HG02642 (cell line): ENCODE data around the gene ALDH4A1.

ENCODE experiments used
- ATAC-seq: cut with Tn5 transposase; IDR thresholded peaks from one replicate; pipeline ENCODE4 v1.9.1; 2021; ENCODE audit warnings: mild to moderate bottlenecking; ENCODE audit not compliant: unreplicated experiment, poor library complexity

The ALDH4A1 gene

GRCh38 chr1:18940303-18941020 is 38.1 kb upstream of the ALDH4A1 start:
- ATAC-seq: no peak

DNA sequence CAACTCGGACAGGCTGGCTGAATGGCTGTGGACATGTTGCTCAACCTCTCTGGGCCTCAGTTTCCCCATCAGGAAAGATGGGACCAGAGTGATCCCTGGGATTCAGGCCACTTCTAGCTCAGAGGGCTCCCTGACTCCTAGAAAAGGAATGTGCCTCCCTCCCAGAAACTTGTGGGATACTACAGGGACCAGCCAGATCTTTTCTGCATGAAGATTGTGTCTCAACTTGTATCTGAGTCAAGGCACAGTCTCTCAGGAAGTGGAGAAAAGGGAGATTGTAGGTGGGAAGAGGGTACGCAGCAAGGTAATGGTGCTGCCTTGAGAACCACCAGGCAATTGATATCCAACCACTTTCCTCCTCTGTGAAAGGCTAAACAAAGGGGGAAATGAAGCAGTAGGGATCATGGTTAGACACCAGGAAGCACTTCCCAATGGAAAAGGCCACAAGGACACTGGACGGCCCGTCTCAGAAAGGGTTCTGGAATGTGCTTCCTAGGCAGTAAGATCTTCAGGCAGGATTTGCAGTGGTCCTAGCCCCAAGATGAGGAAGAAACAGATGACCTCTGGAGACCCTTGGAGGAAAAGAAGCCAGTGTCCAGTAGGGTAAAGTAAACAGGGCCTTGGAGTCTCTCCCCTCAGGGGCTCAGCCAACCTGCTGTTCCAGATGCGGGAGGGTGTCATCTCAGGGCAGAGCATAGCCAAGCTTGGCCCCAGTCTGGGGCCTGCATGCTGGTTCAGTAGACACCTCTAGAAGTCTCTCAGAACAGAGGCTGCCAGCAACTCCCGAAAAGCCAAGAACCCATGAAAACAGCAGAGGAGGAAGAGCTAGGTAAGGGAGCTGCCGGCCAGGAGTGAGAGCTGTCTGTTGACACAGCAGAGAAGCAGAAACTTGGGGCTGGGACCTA is 37.3 kb upstream of the ALDH4A1 start:
- ATAC-seq: no peak

DNA sequence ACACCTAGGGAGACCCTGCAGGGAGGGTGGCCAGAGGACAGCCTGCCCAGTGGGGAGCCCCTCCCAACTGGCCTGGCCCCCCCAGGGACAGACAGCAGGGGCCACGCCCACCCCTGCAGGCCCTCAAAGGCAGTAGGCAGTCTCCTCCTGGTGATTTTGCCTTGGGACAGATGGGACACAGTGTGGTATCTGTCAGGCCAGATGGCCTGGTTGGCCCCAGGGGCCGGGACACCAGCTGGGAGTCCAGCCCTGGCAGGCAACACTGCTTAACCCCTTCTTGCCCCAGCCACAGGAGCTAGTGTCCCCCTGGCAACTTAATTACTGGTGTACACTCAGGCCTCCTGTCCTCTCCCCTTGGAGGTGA is 36.3 kb upstream of the ALDH4A1 start:
- ATAC-seq: no peak

GRCh38 chr1:18938008-18938706 is 35.8 kb upstream of the ALDH4A1 start:
- ATAC-seq: no peak

- no peak for ATAC-seq
These were observed 35.2 kb upstream of the ALDH4A1 start for GRCh38 chr1:18937539-18937938.

DNA sequence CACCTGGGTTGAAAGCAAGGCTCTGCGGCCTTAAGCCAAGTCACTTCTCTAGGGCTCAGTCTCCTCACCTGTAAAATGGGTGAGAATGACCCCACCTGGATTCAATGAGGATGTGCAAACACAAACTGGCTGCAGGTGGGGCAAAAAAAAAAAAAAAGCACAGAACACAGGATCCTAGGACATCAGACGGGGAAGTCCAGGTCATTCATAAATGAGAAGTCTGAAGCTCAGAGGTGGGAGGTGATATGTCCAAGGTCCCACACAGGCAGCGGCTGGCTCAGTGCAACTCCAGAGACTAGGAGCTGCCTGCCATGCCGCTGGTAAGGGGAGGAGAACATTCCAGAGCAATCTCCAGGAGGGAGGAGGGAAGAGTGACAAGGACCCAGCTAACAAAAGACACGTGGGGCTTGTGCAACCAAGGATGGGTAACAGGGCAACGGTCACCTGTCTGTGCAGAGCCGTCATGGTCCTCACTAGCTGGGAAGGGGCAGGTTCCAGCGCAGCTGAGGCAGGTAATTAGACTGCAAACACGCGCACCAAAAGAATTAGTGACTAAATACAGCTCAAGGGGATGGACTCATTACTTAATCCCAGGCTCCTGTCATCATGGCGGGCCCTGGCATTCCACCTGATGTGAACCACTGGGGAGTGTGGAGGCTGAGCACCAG is 34.6 kb upstream of the ALDH4A1 start:
- no peak for ATAC-seq

GRCh38 chr1:18936471-18936813 is 34.1 kb upstream of the ALDH4A1 start:
- ATAC-seq: no peak

- no peak for ATAC-seq
These were observed 32.0 kb upstream of the ALDH4A1 start for GRCh38 chr1:18934205-18935000.

- ATAC-seq: no peak
These were observed 30.5 kb upstream of the ALDH4A1 start for GRCh38 chr1:18932879-18933278.

DNA sequence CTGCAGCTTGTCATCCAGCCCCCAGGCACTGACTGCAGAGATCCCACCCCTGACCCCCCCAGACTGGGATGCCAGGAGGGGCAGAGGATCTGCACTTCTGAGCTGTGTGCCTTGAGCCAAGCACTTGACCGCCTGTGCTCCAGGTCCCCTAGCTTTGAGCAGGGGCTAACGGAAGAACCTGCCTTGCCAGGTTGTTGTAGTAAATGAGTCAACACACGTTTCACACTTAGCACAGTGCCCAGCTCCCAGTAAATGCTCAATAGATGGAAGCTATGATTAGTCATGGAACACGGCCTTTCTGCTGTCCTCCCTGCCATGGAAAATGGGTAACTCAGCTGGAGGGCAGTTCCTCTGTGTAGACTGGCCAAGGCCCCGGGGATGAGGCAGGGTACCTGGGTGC is 30.0 kb upstream of the ALDH4A1 start:
- no peak for ATAC-seq

DNA sequence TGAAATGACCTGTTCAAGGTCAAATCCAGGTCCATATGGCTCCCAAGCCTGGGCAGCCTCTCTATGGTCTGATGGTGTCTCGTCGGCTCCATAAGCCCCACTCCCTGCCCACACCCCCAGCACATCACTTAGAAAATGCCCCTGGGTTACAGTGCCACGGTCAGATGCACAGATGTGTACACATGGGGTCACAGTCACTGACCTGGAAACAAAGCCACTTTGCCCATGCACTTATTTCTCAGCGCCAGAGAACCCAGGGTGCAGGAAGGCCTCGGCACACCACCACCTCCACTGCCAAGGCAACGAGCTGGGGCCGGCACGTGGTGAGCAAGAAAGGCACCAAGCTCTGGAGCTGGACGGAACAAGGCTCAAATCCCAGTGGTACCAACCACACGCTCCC is 29.4 kb upstream of the ALDH4A1 start:
- ATAC-seq: no peak

GRCh38 chr1:18929686-18930085 is 27.3 kb upstream of the ALDH4A1 start:
- no peak for ATAC-seq

DNA sequence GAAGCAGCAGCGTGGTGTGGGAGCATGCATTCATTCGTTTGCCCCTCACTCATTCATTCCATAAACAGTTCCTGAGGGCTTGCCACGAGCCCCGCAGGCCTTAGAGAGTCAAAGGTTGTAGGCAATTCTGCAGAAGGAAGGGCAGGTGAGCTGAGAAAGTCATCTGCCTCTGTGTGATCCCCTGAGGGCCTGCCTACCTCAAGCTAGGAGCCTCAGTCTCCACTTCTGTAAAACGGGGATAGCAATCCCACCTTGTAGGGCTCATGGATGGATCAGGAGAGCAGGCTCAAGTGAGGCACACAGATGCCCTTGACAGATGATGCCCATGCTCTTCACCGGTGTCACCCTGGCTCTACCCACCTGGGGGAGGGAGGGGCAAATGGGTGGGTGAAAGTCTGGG is 26.6 kb upstream of the ALDH4A1 start:
- no peak for ATAC-seq

GRCh38 chr1:18928406-18928805 is 26.1 kb upstream of the ALDH4A1 start:
- ATAC-seq: no peak

- ATAC-seq: peak; percentile 33
These were observed 25.4 kb upstream of the ALDH4A1 start for GRCh38 chr1:18927654-18928272.

DNA sequence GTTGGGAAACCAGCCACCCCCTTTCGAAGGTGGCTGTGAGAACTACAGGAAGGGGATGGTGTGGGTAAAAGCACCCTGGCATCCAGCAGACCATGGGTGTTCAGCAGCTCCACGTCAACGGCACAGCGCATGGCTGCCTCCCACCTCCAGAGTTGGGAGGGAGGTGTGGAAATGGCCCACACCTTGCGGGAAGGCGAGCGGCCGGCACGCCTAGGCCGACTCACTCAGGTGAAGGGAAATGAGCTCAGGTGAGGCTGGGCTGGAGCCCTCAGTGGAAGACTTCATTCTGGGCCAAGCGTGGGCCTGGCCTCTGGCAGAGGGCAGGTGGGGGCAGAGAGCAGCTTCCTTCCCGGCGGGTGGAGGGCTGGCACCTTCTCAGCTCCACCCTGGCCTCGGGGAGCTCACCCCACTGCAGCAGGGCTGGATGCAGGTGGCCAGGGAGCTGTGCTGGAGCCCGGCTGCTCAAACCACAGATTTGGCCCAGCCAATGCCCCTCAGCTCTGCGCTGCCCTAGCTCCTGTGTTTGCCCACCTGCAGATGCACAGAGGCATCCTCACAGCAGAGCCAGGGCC is 24.8 kb upstream of the ALDH4A1 start:
- ATAC-seq: peak; percentile 21

DNA sequence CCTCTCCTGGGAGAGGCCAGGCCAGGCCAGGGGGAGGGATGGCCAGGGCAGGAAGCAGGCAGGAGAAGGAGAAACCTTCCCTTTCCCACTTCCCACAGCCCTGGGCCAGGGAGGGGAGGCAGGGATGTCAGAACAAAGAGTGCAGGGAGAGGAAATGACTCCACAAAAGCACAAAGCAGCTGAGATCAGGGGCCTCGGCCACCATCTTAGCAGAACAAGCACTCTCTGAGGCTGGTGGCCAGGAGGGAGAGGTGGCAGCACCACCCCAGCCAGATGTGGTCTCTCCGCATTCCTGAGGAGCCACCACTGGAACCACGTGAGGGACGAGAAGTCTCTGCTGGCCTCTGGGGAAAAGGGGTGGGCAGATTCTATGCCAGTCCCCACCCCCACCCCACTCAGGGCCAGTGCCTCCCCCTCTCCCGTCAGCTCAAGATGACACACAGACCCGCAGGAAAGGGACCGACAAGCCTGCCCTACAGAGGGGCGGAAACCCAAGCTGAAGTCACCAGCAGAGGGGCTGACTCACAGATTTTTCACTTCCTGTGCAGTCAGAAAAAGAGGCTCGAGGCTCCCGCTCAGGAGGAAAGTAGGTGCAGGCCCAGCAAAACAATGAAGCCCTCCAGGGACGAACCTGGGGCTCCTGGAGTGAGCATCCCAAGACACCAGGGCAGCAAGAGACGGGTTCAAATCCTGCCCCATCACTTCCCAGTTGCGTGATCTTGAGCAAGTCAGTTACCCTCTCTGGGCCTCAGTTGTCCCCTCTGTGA is 24.1 kb upstream of the ALDH4A1 start:
- ATAC-seq: peak; percentile 48

- no peak for ATAC-seq
These were observed 22.9 kb upstream of the ALDH4A1 start for GRCh38 chr1:18925279-18925678.
